Measurements from ENCODE around the gene SLAMF1. TPM values are rescaled to one million over a fixed set of nuclear protein-coding genes. Genes with fewer than 3 reads are reported as not detected.

The SLAMF1 gene
- not detected in 2 replicates for total RNA-seq

GRCh38 chr1:160646711-160647328 is at the start of gene SLAMF1:
TSS of gene SLAMF1 (minus strand) at chr1:160647044. CDS start at chr1:160646945, 99 bp downstream.

DNA sequence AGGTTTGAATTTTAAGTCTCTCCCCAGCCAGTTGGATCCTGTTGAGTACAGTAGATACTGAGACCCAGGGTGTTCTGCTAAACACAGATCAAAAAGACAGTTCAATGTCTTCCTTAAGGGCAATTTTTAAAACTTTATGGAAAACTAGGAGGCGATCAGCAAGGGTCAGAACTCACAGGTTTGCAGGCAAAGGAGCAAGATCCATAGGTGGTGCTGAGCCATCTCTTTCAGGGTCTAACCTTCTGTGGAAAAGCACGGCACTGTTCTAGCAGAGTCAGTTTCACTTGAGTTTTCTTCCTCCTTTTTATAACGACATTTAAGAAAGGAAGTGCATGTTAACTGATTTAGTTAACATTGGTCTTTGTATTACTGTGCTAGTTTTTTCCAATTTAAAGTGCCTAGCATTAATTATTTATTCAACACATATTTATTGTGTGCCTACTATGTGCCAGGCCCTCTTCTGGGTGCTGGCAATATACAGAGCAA is 67.6 kb downstream of the SLAMF1 start, which contains the start of gene CD84:
Gene CD84 (minus strand): TSS at position 281 of the 486 bp plus-strand sequence. CDS start 59 bp downstream, at position 222.

Other genes starting within 250 kb of the SLAMF1 start
- gene VANGL2, start 246.5 kb downstream of the SLAMF1 start, total RNA-seq = 0.07 and 0.46 TPM in 2 replicates
- not detected in 2 replicates for gene SLAMF6, start 123.8 kb downstream of the SLAMF1 start, total RNA-seq
- not detected in 2 replicates for gene CD84, start 67.5 kb downstream of the SLAMF1 start, total RNA-seq
- not detected in 2 replicates for gene CD48, start 64.8 kb upstream of the SLAMF1 start, total RNA-seq
- gene SLAMF7, start 92.2 kb upstream of the SLAMF1 start, total RNA-seq = not detected in 2 replicates
- gene LY9, start 149.1 kb upstream of the SLAMF1 start, total RNA-seq = not detected in 2 replicates
- gene CD244, start 215.8 kb upstream of the SLAMF1 start, total RNA-seq = 0.13 TPM in 1 of 2 replicates, not detected in the other
- gene ITLN1, start 238.1 kb upstream of the SLAMF1 start, total RNA-seq = 0.13 TPM in 1 of 2 replicates, not detected in the other

All from smooth muscle cell of the pulmonary artery (primary cell).